Measurements from ENCODE around the gene PLCD3.

The PLCD3 gene

DNA sequence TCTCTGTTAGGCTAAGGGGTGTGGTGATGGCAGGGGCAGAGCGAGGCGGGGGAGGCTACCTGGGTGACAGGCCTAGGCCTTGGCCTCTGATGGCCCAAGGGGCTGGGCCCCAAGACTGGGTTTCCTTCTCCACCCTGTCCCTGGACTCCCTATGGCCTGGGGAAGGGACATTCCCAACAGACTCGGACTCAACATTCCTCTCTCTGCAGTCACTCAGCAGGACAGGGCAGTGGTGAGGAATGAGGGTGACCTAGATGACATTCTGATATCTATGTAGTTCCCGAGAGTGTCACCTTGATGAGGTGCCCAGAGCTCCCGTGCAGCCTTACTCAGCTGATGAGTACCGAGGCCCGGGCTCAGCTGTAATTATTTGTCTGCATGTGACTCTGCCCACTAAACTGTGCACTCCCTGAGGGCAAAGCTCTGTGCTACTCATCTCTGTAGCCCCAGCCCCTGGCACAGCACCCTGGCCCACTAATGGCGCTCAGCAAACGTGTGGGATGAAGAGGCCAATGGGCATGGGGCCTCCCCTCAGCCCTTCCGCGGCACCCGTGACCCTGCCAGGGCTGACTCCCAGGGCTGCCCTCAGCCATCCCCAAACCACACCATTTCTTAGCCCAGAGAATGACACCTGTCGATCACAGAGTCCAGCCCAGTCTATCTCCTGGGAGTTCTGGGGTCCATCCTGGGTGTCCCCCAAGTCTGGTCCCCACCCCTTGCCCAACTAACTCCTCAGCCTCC is 2.2 kb downstream of the PLCD3 start:
- no peaks in the 10 kb centered on the region for H3K9me3 ChIP-seq (ENCODE audit: severe bottlenecking)
- no peak overlapping the region for H3K4me3 ChIP-seq (ENCODE audit: severe bottlenecking)
- H3K27ac ChIP-seq (ENCODE audit: poor library complexity, severe bottlenecking), result peak overlapping the region; percentile 95
- peaks cover 12% of the 10 kb centered on the region for H3K36me3 ChIP-seq (ENCODE audit: low read depth)
- peaks cover 40% of the 10 kb centered on the region for H3K4me1 ChIP-seq (ENCODE audit: insufficient read depth, poor library complexity, severe bottlenecking)
- no peak for ATAC-seq (ENCODE audit: low read depth)
- DNase-seq (ENCODE audit: low spot score), result no peak
- no peaks in the 10 kb centered on the region for H3K27me3 ChIP-seq (ENCODE audit: insufficient read depth, poor library complexity, severe bottlenecking)
- TF ChIP-seq, protein P1, sequence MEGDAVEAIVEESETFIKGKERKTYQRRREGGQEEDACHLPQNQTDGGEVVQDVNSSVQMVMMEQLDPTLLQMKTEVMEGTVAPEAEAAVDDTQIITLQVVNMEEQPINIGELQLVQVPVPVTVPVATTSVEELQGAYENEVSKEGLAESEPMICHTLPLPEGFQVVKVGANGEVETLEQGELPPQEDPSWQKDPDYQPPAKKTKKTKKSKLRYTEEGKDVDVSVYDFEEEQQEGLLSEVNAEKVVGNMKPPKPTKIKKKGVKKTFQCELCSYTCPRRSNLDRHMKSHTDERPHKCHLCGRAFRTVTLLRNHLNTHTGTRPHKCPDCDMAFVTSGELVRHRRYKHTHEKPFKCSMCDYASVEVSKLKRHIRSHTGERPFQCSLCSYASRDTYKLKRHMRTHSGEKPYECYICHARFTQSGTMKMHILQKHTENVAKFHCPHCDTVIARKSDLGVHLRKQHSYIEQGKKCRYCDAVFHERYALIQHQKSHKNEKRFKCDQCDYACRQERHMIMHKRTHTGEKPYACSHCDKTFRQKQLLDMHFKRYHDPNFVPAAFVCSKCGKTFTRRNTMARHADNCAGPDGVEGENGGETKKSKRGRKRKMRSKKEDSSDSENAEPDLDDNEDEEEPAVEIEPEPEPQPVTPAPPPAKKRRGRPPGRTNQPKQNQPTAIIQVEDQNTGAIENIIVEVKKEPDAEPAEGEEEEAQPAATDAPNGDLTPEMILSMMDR (IDR thresholded peaks at IDR 0.05; ENCODE audit: poor library complexity, severe bottlenecking), result no peak

DNA sequence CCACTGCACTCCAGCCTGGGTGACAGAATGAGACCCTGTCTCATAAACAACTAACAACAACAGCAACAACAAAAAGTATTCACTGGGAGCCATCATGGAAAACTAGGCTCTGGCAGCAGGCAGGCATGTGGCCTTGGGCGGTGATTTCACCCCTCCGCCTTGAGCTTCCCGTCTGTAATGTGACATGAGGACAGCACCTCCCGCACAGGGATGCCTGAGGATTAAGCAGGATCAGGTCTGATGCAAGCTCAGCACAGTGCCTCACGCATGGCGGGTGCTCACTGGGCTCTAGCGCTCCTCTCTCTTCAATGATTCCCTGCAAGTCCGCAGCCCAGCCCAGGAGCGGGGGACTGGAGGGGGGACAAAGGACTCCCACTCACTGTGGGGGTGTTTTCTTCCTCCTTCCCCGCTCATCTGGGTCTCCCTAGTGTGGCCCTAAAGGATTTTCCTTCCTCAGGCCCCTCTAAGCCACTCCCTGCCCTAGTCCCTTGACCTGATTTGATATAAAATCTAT is 2.8 kb downstream of the PLCD3 start:
- H3K9me3 ChIP-seq (ENCODE audit: severe bottlenecking), result no peaks in the 10 kb centered on the region
- DNase-seq (ENCODE audit: low spot score), result no peak
- ATAC-seq (ENCODE audit: low read depth), result no peak
- peaks cover 45% of the 10 kb centered on the region for H3K4me1 ChIP-seq (ENCODE audit: insufficient read depth, poor library complexity, severe bottlenecking)
- TF ChIP-seq, protein P1 (IDR thresholded peaks at IDR 0.05; ENCODE audit: poor library complexity, severe bottlenecking), result no peak
- no peak overlapping the region for H3K4me3 ChIP-seq (ENCODE audit: severe bottlenecking)
- H3K27me3 ChIP-seq (ENCODE audit: insufficient read depth, poor library complexity, severe bottlenecking), result no peaks in the 10 kb centered on the region
- H3K27ac ChIP-seq (ENCODE audit: poor library complexity, severe bottlenecking), result peak overlapping the region; percentile 95
- peaks cover 12% of the 10 kb centered on the region for H3K36me3 ChIP-seq (ENCODE audit: low read depth)

DNA sequence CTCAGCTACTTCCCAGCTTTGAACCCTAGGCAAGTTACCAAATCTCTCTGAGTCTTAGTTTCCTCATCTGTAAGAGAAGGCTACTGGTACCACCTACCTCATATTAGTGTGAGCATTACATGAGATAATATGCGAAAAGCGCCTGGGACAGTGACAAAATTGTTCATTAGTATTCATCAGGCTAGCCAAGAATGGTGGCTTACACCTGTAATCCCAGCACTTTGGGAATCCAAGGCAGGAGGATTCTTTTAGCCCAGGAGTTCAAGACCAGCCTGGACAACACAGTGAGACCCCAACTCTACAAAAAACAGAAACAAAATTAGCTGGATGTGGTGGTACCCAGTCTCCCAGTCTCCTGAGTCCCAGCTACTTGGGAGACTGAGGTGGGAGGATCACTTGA is 3.3 kb downstream of the PLCD3 start:
- peak overlapping the region; percentile 95 for H3K27ac ChIP-seq (ENCODE audit: poor library complexity, severe bottlenecking)

DNA sequence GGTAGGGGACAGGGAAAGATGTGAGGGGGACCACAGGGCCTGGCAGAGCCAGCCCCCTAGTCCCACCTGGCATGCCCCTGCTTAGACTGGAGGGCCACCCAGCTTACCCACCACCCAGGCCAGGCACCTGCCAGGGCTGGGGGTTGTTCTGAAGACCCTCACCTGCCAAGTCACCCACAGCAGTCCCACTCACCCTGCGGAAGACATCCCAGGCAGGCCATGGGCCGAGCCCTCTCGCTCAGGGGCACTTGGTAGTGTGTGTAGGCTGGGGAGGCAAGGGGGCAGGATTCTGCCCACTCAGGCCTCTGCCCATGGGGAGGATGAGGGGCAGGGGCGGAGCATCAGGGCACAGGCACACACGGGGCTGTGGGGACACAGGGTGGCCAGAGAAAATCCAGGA is 4.0 kb downstream of the PLCD3 start:
- H3K27ac ChIP-seq (ENCODE audit: poor library complexity, severe bottlenecking), result peak overlapping the region; percentile 95
- peaks cover 57% of the 10 kb centered on the region for H3K4me1 ChIP-seq (ENCODE audit: insufficient read depth, poor library complexity, severe bottlenecking)
- TF ChIP-seq, protein P1 (IDR thresholded peaks at IDR 0.05; ENCODE audit: poor library complexity, severe bottlenecking), result no peak
- no peaks in the 10 kb centered on the region for H3K27me3 ChIP-seq (ENCODE audit: insufficient read depth, poor library complexity, severe bottlenecking)
- H3K36me3 ChIP-seq (ENCODE audit: low read depth), result peaks cover 12% of the 10 kb centered on the region
- DNase-seq (ENCODE audit: low spot score) (peak; percentile 51), ATAC-seq (ENCODE audit: low read depth) (no peak)
- H3K4me3 ChIP-seq (ENCODE audit: severe bottlenecking), result no peak overlapping the region
- H3K9me3 ChIP-seq (ENCODE audit: severe bottlenecking), result no peaks in the 10 kb centered on the region

More for the DNA sequence above, 3.3 kb downstream of the PLCD3 start:
- H3K27me3 ChIP-seq (ENCODE audit: insufficient read depth, poor library complexity, severe bottlenecking), result no peaks in the 10 kb centered on the region
- no peak for ATAC-seq (ENCODE audit: low read depth)
- peaks cover 50% of the 10 kb centered on the region for H3K4me1 ChIP-seq (ENCODE audit: insufficient read depth, poor library complexity, severe bottlenecking)
- H3K36me3 ChIP-seq (ENCODE audit: low read depth), result peaks cover 12% of the 10 kb centered on the region
- TF ChIP-seq, protein P1 (IDR thresholded peaks at IDR 0.05; ENCODE audit: poor library complexity, severe bottlenecking), result no peak
- DNase-seq (ENCODE audit: low spot score), result no peak
- H3K4me3 ChIP-seq (ENCODE audit: severe bottlenecking), result no peak overlapping the region
- no peaks in the 10 kb centered on the region for H3K9me3 ChIP-seq (ENCODE audit: severe bottlenecking)

Measured in RWPE2 (cell line).